HCEC 1CT (cell line): ENCODE measurements around the gene TMEM179.
"Not testable (repeated sequence)": the region's sequence is repeated elsewhere in the genome, so short reads cannot be mapped to it uniquely, and the experiment has no call there.

ENCODE experiments used
- DNase-seq: peaks from one replicate; pipeline ENCODE4 v3.0.0-alpha.2; 2017

The TMEM179 gene

DNA sequence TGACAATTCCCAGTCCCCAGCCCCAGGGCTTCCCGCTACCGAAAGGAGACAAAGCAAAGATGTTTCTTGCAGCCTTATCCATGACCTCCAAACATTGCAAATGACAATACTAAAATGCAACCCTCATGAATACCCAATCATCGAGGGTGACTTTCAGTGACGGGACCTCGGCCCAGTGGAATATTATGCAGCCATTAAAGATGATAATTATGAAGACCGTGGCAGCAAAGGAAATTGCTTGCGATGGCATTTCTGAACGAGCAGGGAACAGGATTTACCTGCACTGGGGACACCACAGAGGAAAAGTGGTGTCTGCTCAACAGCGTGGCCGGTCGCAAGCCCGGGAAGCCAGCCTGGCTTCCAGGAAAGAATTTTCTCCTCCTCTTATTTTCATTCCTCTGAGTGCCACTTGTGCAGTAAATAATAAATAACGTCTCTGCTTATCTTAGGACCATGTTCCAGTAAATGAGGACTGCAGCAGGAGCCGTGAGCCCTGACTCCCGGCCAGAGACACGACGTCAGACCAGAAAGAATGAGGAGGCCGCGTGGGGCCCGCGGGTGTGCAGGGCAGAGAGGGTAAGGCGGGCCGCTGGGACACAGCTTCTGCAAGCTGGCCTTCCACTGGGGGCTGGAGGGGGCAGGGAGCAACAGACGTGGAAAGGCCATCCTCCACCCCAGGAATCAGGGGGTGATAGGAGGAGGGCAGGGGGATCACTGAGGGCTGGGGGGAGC, 18.4 kb downstream of the TMEM179 start:
- no peak for DNase-seq

DNA sequence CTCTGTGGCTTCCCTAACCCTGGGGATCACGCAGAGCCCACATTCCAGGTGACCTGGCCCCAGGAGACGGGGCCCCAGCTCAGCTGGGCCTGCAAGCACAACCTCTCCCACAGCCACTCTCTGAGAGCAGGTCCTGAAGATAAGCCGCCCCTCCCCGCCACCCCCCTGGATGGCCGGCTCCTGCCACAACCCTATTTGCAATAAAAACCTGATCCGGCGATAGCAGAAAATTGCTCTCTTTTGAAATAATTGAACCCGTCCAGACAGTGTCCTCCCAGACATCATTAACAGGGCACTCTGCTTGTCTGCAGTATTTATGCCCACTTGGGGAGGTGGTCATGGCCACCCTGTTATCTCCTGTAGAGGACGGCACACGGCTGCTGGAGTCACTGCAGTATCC, 20.0 kb downstream of the TMEM179 start:
- DNase-seq = no peak

DNA sequence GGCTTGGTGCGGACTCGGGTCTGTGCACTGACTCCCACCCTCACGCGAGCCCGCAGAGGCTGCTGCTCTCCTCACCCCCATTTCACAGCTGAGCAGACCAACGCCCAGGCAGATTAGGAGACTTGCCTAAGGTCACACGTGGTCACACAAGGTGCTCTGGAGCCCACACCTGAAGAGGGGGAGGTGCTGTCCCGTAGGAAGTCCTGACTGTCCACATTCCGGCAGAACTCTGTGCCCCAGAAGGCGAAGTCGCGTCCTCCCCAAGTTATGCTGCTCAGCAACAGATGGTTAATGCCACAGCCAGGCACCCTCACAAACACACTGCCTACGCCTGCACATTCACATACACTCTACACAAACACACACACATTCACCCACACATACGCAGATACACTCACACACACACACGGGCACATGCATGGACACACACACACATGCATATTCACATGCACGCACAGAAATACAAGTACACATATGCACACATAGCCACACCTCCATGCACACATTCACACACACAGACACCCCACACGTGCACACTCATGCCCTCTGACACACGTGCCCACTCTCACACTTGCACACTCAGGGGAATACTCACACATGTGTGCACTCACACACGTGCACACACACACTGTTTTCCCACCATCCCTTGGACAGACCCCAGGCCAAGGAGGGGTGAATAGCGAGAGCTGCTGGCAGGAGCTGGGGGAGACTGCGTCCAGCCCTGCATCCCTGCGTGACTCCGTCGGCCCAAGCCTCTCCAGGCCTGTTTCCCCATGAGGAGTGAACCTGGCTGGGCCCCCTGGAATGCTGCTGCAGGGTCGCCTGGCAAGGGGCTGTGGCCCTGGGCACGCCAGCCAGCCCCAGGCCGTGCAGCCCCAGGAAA, 20.9 kb downstream of the TMEM179 start:
- DNase-seq = no peak

- DNase-seq = no peak
Measured at GRCh38 chr14:104582662-104583061, 21.9 kb downstream of the TMEM179 start.

- DNase-seq = no peak
Measured at GRCh38 chr14:104582005-104582404, 22.6 kb downstream of the TMEM179 start.

- DNase-seq = no peak
Measured at GRCh38 chr14:104581521-104581920, 23.1 kb downstream of the TMEM179 start.

- DNase-seq = no peak
Measured at GRCh38 chr14:104580961-104581360, 23.6 kb downstream of the TMEM179 start.

DNA sequence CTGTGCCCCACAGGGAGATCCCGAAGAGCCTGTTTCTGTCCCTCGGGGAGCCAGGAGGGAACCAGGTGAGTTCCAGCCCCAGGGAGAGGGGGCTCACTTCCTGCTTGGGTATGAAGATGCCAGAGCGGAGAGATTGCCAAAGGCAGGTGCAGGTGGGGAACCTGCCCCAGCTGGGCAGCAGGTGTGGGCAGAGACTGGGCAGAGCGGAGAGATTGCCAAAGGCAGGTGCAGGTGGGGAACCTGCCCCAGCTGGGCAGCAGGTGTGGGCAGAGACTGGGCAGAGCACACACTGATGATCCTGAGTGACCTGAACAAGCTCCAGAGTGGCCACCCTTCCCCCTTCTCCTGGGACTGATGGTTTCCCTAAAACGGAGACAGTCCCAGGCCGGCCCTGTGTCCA, 24.6 kb downstream of the TMEM179 start:
- not testable (repeated sequence) for DNase-seq

GRCh38 chr14:104579507-104579906, 25.1 kb downstream of the TMEM179 start, which contains the start of gene C14orf180:
Gene C14orf180 (plus strand): TSS chr14:104579764. CDS start chr14:104586431, 6,667 bp downstream.
- DNase-seq = no peak

GRCh38 chr14:104578321-104578720, 26.3 kb downstream of the TMEM179 start:
- no peak for DNase-seq

GRCh38 chr14:104577847-104578301, 26.7 kb downstream of the TMEM179 start:
- DNase-seq = no peak

DNA sequence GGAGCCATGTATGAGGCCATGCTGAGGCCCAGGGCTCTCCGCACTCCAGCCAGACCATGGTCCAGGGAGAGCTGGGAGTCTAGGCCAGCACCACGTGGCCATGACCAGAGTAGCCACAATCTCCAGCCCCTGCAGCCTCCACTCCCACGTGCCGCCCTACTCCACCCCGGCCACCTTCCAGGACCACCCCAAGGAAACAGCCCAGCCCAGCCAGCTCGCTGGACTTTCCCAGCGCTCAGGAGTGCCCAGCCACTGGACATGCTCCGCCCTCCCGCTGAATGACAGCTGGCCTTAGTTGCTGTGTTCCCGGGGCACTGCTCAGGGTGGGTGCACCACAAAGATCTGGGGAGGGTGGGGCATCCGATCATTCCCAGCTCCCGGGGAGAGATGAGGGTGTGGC, 27.1 kb downstream of the TMEM179 start:
- no peak for DNase-seq

- DNase-seq = no peak
Measured at GRCh38 chr14:104576970-104577332, 27.6 kb downstream of the TMEM179 start.

GRCh38 chr14:104576232-104576969, 28.2 kb downstream of the TMEM179 start:
- DNase-seq = no peak

- DNase-seq = no peak
Measured at GRCh38 chr14:104574978-104575583, 29.5 kb downstream of the TMEM179 start.

DNA sequence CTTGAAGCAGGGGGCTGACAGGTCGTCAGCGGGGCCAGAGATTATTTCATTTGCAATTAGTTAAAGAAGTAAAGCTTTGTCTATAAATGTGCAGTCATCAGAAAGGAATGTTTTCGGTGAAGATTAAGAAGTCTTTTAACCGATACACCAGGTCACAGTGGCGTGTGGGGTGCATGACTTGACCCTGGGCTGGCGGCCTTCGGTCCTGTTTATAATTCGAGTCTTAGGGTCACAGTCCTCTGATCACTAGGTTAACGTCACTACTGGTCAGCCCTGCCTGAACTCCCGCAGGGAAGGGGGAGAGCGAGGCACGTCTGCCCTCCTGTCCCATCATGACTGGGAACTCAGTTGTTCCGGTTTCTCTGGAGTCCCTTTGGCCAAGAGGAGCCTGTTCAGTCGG, 30.0 kb downstream of the TMEM179 start:
- DNase-seq = no peak

DNA sequence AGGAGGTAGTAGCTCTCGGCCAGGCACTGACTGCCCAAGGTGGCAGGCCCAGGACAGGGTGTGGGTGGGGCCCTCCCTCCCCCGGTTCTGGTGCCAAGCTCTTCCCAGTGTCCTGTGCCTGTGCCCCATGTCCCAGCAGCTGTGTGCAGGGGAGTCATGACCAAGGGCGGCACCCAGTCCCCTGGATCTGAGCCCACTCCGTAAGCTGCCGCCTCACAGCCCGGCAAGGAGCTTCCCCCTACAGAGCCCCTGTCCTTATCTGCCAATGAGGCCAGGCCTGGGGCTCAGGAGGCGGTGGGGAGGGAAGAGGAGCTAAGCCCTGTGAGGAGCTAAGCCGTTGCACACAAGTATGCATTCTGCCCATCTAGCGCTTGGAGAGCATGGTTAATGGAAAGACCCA, 30.6 kb downstream of the TMEM179 start:
- DNase-seq = no peak

- no peak for DNase-seq
Measured at GRCh38 chr14:104572668-104573067, 31.9 kb downstream of the TMEM179 start.

- no peak for DNase-seq
Measured at GRCh38 chr14:104572024-104572626, 32.4 kb downstream of the TMEM179 start.

- no peak for DNase-seq
Measured at GRCh38 chr14:104571246-104571645, 33.3 kb downstream of the TMEM179 start.

GRCh38 chr14:104569435-104569834, 35.1 kb downstream of the TMEM179 start:
- no peak for DNase-seq

DNA sequence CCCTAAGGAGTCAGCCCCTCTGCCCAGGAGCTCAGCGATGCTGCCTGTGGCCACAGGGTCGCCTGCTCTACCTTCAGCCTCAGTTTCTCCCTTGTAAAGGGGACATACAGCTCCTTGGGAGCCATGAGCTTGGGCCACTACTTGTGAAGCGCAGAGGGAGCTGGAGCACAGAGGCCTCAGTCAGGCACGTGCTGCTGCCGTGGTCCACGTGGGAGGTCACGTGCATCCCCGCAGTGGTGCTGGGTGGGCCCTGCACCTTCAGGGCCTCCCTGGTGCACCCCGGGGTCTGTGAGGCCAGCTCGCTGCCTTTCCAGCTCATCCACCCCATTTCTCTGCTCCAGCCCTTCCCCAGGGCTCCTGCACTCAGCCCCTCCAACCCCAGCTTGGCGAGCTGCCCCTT, 36.0 kb downstream of the TMEM179 start:
- no peak for DNase-seq

DNA sequence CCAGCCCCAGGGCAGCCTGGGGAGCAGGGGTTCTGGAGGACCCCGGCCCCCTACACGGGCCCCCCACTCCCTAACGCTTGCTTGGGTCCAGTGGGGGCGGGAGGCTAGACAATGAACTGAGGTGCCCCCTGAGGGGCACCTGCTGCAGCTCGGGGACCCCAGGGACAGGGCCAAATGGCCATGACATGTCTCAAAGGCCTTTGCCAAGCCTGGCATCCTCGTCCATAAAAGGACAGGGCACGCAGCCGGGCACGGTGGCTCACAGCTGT, 36.7 kb downstream of the TMEM179 start:
- no peak for DNase-seq
